HL-60/S4 treated with phorbol 12-myristate 13-acetate at 8.2 ng/mL for 4 days and 3 days (cell line): Measurements from ENCODE around the gene KCNQ5.

Source experiments
- in situ Hi-C: fragments of 300-500 bp; cut with MboI; formaldehyde crosslinking; loops from 2 replicates; pipeline ENCODE4 v1.15.0; 2022; ENCODE audit warnings: low sequenced_read_pairs

The KCNQ5 gene

DNA sequence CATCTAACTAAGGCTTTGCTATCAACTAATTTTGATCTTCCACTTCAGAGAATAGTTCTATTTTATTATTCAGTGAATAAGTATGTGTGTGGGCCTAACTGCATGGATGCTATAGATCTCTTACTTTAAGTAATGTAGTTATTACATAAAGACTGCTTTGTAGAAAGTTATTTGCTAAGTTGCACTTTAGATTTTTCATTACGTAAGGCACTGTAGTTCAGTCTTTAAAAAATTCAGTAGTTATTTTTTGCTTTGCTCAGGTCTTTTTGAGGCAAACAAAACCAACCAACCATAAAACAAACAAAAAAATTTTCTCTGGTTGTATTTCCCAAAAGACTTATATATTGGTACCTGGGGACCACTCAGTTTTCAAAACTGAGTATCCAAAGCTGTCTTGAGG, 53.0 kb downstream of the KCNQ5 start:
- in situ Hi-C loops: no loop called here

GRCh38 chr6:72675396-72675795, 53.5 kb downstream of the KCNQ5 start:
- in situ Hi-C loops: no loop called here

- in situ Hi-C loops: no loop called here
These were observed 55.1 kb downstream of the KCNQ5 start for GRCh38 chr6:72676995-72677394.

GRCh38 chr6:72677740-72678139, 55.9 kb downstream of the KCNQ5 start:
- in situ Hi-C loops: no loop called here

- in situ Hi-C loops: no loop called here
These were observed 61.9 kb downstream of the KCNQ5 start for GRCh38 chr6:72683797-72684196.

GRCh38 chr6:72689107-72689954, 67.5 kb downstream of the KCNQ5 start:
- in situ Hi-C loops: no loop called here

DNA sequence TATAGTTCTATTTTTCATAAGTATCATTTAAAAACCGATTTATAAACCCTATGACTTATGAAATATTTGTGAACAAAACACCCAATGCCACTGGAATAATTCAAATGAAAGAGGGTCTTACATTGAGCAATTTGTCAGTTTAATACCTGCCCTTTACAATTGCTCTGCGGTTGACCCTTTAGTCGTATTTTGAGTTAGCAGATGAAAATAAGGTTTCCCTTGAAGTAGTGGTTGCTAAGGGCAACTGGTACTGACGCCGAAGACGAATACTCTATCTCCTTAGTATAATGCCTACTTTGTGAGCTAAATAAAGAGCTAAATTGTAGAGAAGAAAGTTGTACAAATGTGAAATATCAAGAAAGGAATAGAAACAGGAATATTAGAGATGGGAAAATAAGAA, 69.4 kb downstream of the KCNQ5 start:
- in situ Hi-C loops: no loop called here

- in situ Hi-C loops: no loop called here
These were observed 74.2 kb downstream of the KCNQ5 start for GRCh38 chr6:72696055-72696454.

DNA sequence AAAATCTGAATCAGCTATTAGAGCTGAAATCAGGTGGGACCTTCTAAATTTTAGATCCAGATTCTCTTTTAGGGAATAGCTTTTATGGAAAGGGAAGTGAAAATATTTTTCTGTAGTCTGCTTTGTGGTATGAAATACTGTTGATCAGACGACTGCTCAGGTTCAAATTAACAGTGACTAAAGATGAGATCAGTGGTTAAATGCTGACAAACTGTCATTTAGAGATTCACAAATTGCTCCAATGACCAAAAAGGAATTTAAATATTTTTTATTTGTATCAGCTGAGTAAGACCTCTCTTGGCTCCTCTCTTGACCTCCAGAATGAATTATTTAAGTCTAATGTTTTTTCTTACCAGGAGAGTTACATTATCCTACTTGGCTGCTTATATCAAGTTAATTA, 77.3 kb downstream of the KCNQ5 start:
- in situ Hi-C loops: no loop called here

DNA sequence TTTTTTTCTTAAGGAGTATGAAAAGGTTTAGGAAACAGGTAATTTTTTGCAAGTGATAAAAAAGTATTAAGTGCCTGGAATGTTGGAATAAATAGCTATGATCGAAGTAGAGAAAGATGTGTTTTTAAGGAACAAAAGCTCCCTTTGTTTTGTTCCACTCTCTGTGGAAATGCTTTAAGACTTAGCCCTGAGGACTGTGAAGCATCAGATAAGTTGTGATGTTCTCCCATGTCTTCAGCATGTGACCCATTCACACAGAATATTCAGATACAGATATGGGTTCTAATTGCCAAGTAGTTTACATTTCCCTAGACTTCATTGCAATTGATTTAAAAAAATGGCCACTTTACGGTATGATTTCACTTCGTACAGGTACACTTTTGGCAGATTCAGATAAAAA, 80.6 kb downstream of the KCNQ5 start:
- in situ Hi-C loops: no loop called here

- in situ Hi-C loops: no loop called here
These were observed 81.2 kb downstream of the KCNQ5 start for GRCh38 chr6:72703093-72703492.

GRCh38 chr6:72704979-72705378, 83.1 kb downstream of the KCNQ5 start:
- in situ Hi-C loops: no loop called here

- in situ Hi-C loops: no loop called here
These were observed 87.6 kb downstream of the KCNQ5 start for GRCh38 chr6:72709431-72709830.

DNA sequence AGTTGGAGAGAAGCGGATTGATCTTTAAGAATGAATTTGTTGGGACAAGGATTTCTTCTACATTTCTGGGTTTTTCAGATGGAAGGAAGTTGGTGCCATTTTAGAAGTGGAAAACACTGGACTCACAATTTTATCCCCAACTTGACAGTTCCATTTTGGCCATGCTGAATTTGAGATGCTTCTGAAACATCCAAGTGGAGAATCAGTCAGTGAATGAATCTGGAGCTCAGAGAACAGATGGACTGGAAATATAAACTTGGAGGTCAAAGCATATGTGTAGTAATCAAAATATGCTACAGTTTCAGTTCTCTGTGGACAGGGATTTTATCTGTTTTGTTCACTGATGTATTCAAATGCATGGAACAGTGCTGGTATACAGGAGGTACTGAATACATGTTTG, 89.9 kb downstream of the KCNQ5 start:
- in situ Hi-C loops: no loop called here

DNA sequence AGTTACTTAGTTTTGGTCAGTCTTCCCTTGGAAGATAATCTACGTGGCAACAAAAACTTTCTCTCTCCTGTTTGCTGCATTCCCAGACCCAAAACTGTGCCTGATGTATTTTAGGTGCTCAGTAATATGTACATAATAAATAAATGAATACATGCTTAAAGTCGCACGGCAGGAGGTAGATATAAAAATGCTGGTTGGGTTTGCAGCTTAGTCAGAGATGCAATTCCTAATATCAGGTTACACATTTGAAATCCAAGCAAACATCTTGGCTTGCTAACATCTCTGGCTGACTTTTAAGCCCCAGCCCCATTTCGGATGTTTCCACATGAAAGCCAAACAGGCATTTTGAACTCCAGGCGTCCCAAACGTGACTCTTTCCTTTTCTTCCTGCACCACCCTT, 91.0 kb downstream of the KCNQ5 start:
- in situ Hi-C loops: no loop called here

- in situ Hi-C loops: no loop called here
These were observed 93.3 kb downstream of the KCNQ5 start for GRCh38 chr6:72715119-72715518.

GRCh38 chr6:72716916-72717315, 95.1 kb downstream of the KCNQ5 start:
- in situ Hi-C loops: no loop called here

DNA sequence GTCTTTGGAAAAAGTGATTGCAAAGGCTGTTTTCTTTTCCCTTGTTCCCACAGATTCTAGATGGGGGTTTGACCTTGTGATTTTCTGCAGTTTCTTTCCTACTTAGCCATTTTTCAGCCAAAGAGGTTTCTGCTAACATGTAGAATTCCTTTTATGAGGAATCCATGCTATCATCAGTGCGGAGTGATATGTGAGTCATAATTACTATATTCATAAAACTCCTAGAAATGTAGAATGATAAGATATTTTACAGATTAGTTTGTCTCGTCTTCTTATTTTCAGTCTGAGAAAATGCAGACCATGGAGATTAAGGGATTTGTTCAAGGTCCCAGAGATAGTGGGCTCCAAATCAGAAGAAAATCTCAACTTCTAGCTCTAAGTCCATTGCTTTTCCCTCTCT, 98.6 kb downstream of the KCNQ5 start:
- in situ Hi-C loops: no loop called here

DNA sequence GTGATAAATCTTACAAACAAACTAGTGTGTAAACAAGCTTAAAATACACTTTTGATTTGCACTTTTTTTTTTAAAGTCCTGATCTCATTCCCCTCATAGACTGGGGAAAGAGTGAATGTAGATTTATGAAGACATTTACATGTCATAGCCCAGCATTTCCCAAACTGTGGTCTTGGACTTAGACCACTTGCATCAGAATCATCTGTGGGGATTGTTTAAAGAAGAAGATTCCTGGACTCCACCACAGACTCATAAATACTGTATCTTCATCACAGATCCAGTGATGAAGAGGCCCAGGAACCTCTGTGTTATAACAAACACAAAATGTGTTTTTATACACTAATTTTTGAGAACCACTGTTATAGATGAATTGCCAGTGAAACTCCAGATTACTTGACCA, 99.5 kb downstream of the KCNQ5 start:
- in situ Hi-C loops: no loop called here

DNA sequence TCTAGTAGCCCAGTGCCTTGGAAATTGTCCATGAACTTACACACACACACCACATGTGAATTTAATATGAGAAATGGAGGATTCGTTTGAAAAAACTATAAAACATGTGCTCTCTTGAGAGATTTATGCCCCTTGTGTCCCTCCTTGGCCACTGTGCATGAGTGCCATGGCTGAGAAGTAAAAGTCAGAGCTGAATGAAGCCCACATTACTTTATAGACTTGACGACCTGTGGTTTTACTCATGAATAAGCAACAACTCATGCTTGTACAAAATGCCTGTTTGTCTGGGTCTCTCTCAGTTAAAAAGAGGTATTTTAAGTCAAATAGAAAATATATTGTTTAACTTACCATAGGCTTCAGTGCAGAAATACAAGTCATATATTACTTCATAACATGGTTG, 102.7 kb downstream of the KCNQ5 start:
- in situ Hi-C loops: no loop called here

GRCh38 chr6:72728706-72729343, 107.0 kb downstream of the KCNQ5 start:
- in situ Hi-C loops: no loop called here

- in situ Hi-C loops: no loop called here
These were observed 111.2 kb downstream of the KCNQ5 start for GRCh38 chr6:72733045-72733444.

- in situ Hi-C loops: no loop called here
These were observed 116.2 kb downstream of the KCNQ5 start for GRCh38 chr6:72738091-72738490.
